SK-N-SH treated with all-trans-retinoic acid at 6 μM for 48 hours (cell line): ENCODE results near the gene NGFR.

Experiments used
- ATAC-seq: fragments of 200-7000 bp; cut with Tn5 transposase; 3 replicates; pipeline ENCODE4 v1.9.1; 2020; ENCODE audit warnings: mild to moderate bottlenecking, moderate library complexity
- BACH2 ChIP-seq: fragments of 250-450 bp; sonication (Bioruptor Pico); IDR thresholded peaks from 2 replicates; pipeline ENCODE4 v1.9.0; 2021; ENCODE audit warnings: mild to moderate bottlenecking, borderline replicate concordance
- CSDC2 ChIP-seq: fragments of 250-450 bp; sonication (Bioruptor Pico); IDR thresholded peaks from 2 replicates; pipeline ENCODE4 v1.5.0; 2020; ENCODE audit warnings: mild to moderate bottlenecking, moderate library complexity
- ESRRG ChIP-seq: fragments of 250-450 bp; sonication (Bioruptor Pico); IDR thresholded peaks from 2 replicates; pipeline ENCODE4 v1.6.1; 2021; ENCODE audit warnings: mild to moderate bottlenecking
- GLIS3 ChIP-seq: fragments of 250-450 bp; sonication (Bioruptor Pico); IDR thresholded peaks from 2 replicates; pipeline ENCODE4 v1.5.0; 2020; ENCODE audit warnings: mild to moderate bottlenecking, moderate library complexity
- ISL1 ChIP-seq: fragments of 250-450 bp; sonication (Bioruptor Pico); IDR thresholded peaks from 2 replicates; pipeline ENCODE4 v2.1.2; 2022; ENCODE audit warnings: mild to moderate bottlenecking, moderate library complexity
- OSR1 ChIP-seq: fragments of 250-450 bp; sonication (Bioruptor Pico); IDR thresholded peaks from 2 replicates; pipeline ENCODE4 v1.8.0; 2022; ENCODE audit warnings: moderate library complexity, mild to moderate bottlenecking, inconsistent platforms
- POU6F1 ChIP-seq: fragments of 250-450 bp; sonication (Bioruptor Pico); IDR thresholded peaks from 2 replicates; pipeline ENCODE4 v1.8.0; 2021; ENCODE audit warnings: low read depth, mild to moderate bottlenecking, moderate library complexity, borderline replicate concordance
- PPARA ChIP-seq: fragments of 250-450 bp; sonication (Bioruptor Pico); IDR thresholded peaks from 2 replicates; pipeline ENCODE4 v1.5.0; 2020; ENCODE audit warnings: mild to moderate bottlenecking, borderline replicate concordance
- RARB ChIP-seq: fragments of 250-450 bp; sonication (Bioruptor Pico); IDR thresholded peaks from 2 replicates; pipeline ENCODE4 v1.8.0; 2021; ENCODE audit warnings: mild to moderate bottlenecking, moderate library complexity
- SNAI2 ChIP-seq: fragments of 250-450 bp; sonication (Bioruptor Pico); IDR thresholded peaks from 2 replicates; pipeline ENCODE4 v1.5.0; 2020; ENCODE audit warnings: mild to moderate bottlenecking, moderate library complexity
- TCF4 ChIP-seq: fragments of 250-450 bp; sonication (Bioruptor Pico); IDR thresholded peaks from 2 replicates; pipeline ENCODE4 v1.8.0; 2021; ENCODE audit warnings: mild to moderate bottlenecking, moderate library complexity, borderline replicate concordance
- TOX ChIP-seq: fragments of 250-450 bp; sonication (Bioruptor Pico); IDR thresholded peaks from 2 replicates; pipeline ENCODE4 v1.8.0; 2021; ENCODE audit warnings: mild to moderate bottlenecking, moderate library complexity, borderline replicate concordance
- ZC3H10 ChIP-seq: fragments of 250-450 bp; sonication (Bioruptor Pico); IDR thresholded peaks from 2 replicates; pipeline ENCODE4 v1.5.1; 2021; ENCODE audit warnings: mild to moderate bottlenecking, moderate library complexity
- ZFP3 ChIP-seq: fragments of 250-450 bp; sonication (Bioruptor Pico); IDR thresholded peaks from 2 replicates; pipeline ENCODE4 v1.5.0; 2020; ENCODE audit warnings: mild to moderate bottlenecking, moderate library complexity
- ZFP30 ChIP-seq: fragments of 450-650 bp; formaldehyde crosslinking; IDR thresholded peaks from 2 replicates; pipeline ENCODE4 v1.5.0; 2022; ENCODE audit warnings: mild to moderate bottlenecking, moderate library complexity
- ZNF565 ChIP-seq: fragments of 450-650 bp; formaldehyde crosslinking; conservative IDR thresholded peaks from 2 replicates; pipeline ENCODE4 v1.5.0; 2020; ENCODE audit warnings: low read depth, mild to moderate bottlenecking, moderate library complexity
- ZNF70 ChIP-seq: fragments of 450-650 bp; formaldehyde crosslinking; IDR thresholded peaks from 2 replicates; pipeline ENCODE4 v1.5.0; 2020; ENCODE audit warnings: mild to moderate bottlenecking, moderate library complexity
- ZNF8 ChIP-seq: fragments of 450-650 bp; formaldehyde crosslinking; IDR thresholded peaks from 2 replicates; pipeline ENCODE4 v1.5.0; 2020; ENCODE audit warnings: mild to moderate bottlenecking, moderate library complexity
- TF ChIP-seq, protein P1 (sequence below): fragments of 250-450 bp; sonication (Bioruptor Pico); IDR thresholded peaks from 2 replicates; pipeline ENCODE4 v1.5.1; 2021; ENCODE audit warnings: mild to moderate bottlenecking, moderate library complexity
- TF ChIP-seq, protein P2 (sequence below): fragments of 250-450 bp; sonication (Bioruptor Pico); IDR thresholded peaks from 2 replicates; pipeline ENCODE4 v1.5.1; 2020; ENCODE audit warnings: low read depth, mild to moderate bottlenecking, moderate library complexity

The NGFR gene

DNA sequence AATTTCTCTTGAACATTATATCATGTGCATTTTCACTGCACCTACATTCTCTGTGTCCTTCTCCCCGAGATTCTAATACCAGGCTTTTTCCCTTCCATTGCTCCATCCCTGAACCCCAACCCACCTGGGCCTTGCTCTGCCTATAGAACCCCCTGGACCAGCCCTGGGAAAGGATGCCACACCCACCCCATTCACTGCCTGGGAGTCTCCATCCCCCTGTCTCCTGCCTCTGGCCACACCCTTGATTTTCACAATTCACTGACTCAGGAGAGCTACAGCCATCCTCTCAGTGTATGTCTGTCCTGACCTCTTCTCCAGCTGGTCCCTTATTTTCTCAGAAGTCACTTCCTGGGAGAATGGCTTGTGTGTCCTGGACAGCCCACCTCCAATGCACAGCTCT lies 27.9 kb upstream of the NGFR start:
- no peak for ATAC-seq
- no peak for TF ChIP-seq ZNF565 (CRISPR knock-in tag)
- no peak for TF ChIP-seq CSDC2 (CRISPR knock-in tag)
- no peak for TF ChIP-seq ESRRG (CRISPR knock-in tag)
- TF ChIP-seq GLIS3 (CRISPR knock-in tag): no peak
- TF ChIP-seq BACH2 (CRISPR knock-in tag): no peak
- no peak for TF ChIP-seq PPARA (CRISPR knock-in tag)
- no peak for TF ChIP-seq ZFP3
- no peak for TF ChIP-seq ISL1 (CRISPR knock-in tag)

DNA sequence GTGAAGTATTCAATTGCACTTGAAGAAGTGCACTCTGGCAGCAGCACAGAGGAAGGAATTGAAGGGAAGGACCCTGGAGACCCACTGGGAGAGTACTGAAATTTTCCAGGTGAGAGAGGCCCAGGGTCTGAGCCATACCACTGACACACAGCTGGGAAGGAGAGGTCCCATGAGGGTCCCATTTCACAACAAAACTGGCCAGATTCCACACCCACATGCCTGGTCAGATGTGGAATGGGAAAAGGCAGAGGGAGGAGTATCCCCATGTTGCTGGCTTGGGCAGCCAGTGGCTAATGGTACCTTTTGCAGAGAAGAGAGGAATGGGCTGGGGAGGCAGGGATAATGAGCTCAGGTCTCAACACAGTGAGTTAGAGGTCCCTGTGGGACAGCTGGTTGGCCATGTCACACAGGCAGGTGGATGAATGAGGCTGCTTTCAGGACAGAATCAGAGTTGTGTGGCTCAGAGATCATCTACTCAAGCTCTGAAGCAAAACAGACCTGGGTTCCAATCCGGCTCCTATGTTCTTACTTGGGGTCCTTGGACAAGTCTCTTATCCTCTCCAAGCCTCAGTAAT lies 26.2 kb upstream of the NGFR start:
- TF ChIP-seq, protein P1, sequence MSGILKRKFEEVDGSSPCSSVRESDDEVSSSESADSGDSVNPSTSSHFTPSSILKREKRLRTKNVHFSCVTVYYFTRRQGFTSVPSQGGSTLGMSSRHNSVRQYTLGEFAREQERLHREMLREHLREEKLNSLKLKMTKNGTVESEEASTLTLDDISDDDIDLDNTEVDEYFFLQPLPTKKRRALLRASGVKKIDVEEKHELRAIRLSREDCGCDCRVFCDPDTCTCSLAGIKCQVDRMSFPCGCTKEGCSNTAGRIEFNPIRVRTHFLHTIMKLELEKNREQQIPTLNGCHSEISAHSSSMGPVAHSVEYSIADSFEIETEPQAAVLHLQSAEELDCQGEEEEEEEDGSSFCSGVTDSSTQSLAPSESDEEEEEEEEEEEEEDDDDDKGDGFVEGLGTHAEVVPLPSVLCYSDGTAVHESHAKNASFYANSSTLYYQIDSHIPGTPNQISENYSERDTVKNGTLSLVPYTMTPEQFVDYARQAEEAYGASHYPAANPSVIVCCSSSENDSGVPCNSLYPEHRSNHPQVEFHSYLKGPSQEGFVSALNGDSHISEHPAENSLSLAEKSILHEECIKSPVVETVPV (CRISPR knock-in tag): no peak
- TF ChIP-seq ZFP30 (CRISPR knock-in tag) (no peak), PPARA (CRISPR knock-in tag) (no peak), ZNF565 (CRISPR knock-in tag) (no peak), ZNF8 (CRISPR knock-in tag) (no peak), ZC3H10 (CRISPR knock-in tag) (no peak)
- TF ChIP-seq, protein P2, sequence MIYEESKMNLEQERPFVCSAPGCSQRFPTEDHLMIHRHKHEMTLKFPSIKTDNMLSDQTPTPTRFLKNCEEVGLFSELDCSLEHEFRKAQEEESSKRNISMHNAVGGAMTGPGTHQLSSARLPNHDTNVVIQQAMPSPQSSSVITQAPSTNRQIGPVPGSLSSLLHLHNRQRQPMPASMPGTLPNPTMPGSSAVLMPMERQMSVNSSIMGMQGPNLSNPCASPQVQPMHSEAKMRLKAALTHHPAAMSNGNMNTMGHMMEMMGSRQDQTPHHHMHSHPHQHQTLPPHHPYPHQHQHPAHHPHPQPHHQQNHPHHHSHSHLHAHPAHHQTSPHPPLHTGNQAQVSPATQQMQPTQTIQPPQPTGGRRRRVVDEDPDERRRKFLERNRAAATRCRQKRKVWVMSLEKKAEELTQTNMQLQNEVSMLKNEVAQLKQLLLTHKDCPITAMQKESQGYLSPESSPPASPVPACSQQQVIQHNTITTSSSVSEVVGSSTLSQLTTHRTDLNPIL: no peak
- TF ChIP-seq, all 23 proteins: peak for 0
- ATAC-seq: no peak

GRCh38 chr17:49469831-49470810 lies 25.0 kb upstream of the NGFR start:
- no peak for ATAC-seq
- TF ChIP-seq SNAI2 (CRISPR knock-in tag) (no peak), ZNF565 (CRISPR knock-in tag) (no peak), OSR1 (CRISPR knock-in tag) (no peak)

DNA sequence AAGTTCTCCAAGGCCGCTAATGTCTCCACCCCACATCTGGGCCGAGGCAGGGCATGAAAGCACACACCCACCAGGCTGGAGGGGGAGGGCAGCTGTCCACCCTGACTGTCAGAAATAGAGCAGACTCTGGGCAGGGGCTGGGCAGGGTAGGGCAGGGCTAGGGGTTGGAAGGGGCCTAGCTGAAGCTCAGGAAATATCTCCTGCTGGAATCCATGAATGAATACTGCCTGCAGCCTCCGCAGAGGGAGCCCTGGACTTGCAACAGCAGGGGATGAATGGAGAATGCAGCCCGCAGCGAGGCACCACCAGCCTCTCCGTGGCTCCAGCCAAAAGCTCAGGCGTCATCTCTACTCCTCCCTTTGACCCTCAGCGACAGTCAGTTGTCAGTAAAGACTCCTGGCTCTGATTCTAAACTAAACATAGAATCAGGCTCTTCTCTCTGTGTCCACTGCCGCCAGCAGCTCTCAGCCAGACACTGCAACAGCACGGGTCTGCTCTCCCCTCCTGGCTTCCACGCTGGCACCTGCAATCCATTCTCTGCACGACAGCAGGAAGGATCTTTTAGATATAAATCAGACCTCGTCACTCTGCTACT lies 23.9 kb upstream of the NGFR start:
- ATAC-seq: peak; percentile 59
- no peak for TF ChIP-seq ZNF565 (CRISPR knock-in tag)
- TF ChIP-seq POU6F1: no peak
- no peak for TF ChIP-seq ESRRG (CRISPR knock-in tag)
- no peak for TF ChIP-seq PPARA (CRISPR knock-in tag)
- TF ChIP-seq TOX (CRISPR knock-in tag): no peak
- no peak for TF ChIP-seq TCF4
- TF ChIP-seq RARB (CRISPR knock-in tag): no peak

GRCh38 chr17:49471769-49472168 lies 23.3 kb upstream of the NGFR start:
- ATAC-seq: no peak; the same call in 2 of the 3 replicates
- TF ChIP-seq TCF4: no peak
- TF ChIP-seq GLIS3 (CRISPR knock-in tag): no peak
- TF ChIP-seq ZFP30 (CRISPR knock-in tag): no peak
- no peak for TF ChIP-seq ZNF565 (CRISPR knock-in tag)
- peak; percentile 70; the same call in 1 of the 2 replicates for TF ChIP-seq ZNF70 (CRISPR knock-in tag)
- TF ChIP-seq, all 23 proteins: peak for 1
